Astrocyte of the spinal cord (primary cell): ENCODE data around the gene MT1E.

Experiments
- DNase-seq: peaks from one replicate; pipeline ENCODE4 v3.0.0; 2011; ENCODE audit warnings: low read depth, low spot score
- H3K4me3 ChIP-seq: 2 replicates; pipeline ENCODE4 v1.5.1; 2011; ENCODE audit warnings: low read depth, mild to moderate bottlenecking, low read length, moderate library complexity
- in situ Hi-C: cut with HindIII; loops from 2 replicates; pipeline ENCODE4 v1.10.0; 2017; ENCODE audit warnings: low sequenced_read_pairs
- TF ChIP-seq, protein P1 (sequence below): IDR thresholded peaks from 2 replicates; pipeline ENCODE4 v1.5.1; 2012; ENCODE audit warnings: low read depth, mild to moderate bottlenecking, low read length, inconsistent platforms

Gene MT1E

DNA sequence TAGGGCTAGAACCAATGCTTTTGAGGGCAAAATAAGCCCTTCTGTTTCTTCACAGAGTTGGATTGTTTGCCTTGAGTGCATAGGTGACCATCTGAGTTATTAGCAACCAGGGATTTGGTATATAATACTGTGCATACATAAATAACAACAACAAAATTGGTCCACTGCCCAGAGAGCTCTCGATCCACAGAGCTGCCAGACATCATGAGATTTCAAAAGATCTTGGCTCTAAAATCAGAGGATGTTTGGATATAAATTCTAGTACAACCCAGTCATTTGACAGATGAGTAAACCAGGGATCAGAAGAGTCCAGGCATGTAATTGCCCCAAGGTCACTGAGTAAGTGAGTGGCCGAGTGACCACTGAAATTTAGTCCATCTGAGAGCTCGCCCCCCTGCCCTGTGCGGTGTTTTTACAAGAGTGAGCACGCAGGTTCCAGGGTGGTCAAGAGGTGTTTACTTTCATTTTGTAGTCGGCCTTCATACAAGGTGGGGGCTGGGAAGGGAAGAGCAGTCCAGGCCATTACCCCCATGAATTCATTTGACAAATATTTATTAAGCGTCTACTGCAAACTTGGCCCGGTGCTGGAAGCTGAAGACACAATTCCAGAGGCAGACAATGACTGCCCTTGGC, 19.0 kb upstream of the MT1E start:
- TF ChIP-seq, protein P1, sequence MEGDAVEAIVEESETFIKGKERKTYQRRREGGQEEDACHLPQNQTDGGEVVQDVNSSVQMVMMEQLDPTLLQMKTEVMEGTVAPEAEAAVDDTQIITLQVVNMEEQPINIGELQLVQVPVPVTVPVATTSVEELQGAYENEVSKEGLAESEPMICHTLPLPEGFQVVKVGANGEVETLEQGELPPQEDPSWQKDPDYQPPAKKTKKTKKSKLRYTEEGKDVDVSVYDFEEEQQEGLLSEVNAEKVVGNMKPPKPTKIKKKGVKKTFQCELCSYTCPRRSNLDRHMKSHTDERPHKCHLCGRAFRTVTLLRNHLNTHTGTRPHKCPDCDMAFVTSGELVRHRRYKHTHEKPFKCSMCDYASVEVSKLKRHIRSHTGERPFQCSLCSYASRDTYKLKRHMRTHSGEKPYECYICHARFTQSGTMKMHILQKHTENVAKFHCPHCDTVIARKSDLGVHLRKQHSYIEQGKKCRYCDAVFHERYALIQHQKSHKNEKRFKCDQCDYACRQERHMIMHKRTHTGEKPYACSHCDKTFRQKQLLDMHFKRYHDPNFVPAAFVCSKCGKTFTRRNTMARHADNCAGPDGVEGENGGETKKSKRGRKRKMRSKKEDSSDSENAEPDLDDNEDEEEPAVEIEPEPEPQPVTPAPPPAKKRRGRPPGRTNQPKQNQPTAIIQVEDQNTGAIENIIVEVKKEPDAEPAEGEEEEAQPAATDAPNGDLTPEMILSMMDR: no peak
- in situ Hi-C loops: no loop called here
- peak; percentile 89 for DNase-seq
- peak overlapping the region; percentile 7 for H3K4me3 ChIP-seq

DNA sequence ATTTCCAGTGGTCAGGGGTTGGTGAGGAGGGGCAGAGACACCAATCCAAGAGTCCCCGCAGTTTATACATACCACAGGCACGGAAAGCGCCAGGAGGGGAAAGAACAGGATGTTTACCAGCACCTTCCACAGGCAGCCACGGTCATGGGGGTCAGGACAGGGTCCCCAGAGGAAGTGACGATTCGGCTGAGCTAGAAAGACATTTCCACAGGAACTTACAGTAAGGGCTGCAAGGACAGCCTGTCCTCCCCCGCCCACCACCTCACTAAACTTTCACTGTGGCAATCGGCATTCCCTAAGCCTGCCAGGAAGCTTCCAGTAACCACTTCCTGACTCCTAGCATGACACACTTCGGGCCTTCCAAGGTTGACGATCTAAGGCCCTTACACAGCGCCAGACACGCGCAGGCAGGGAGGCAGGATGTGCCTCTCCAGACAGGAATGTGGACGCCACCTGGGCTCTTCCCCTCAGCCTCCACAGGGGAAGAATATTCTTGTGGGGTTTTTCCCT, 18.4 kb upstream of the MT1E start:
- TF ChIP-seq, protein P1: no peak
- peak overlapping the region; percentile 7 for H3K4me3 ChIP-seq
- peak; percentile 97 for DNase-seq
- in situ Hi-C loops: no loop called here

DNA sequence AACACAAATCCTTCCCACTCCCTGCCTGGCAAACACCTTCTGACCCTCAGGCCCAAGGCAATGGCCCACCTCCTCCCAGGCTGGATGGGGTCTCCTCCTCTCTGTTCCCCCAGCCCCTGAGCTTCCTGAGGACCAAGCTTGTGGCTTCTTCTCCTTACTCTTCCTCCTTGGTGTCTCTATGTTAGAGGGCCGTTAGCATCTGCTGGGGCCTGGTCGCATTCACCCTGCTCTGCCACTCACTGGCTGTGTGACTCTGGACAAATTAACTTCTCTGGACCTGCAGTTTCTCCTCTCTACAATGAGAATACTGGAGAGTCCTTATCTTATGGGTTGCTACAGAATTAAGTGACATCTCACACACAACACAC, 17.9 kb upstream of the MT1E start:
- DNase-seq: no peak
- in situ Hi-C loops: no loop called here
- H3K4me3 ChIP-seq: peak overlapping the region; percentile 27
- TF ChIP-seq, protein P1: no peak

DNA sequence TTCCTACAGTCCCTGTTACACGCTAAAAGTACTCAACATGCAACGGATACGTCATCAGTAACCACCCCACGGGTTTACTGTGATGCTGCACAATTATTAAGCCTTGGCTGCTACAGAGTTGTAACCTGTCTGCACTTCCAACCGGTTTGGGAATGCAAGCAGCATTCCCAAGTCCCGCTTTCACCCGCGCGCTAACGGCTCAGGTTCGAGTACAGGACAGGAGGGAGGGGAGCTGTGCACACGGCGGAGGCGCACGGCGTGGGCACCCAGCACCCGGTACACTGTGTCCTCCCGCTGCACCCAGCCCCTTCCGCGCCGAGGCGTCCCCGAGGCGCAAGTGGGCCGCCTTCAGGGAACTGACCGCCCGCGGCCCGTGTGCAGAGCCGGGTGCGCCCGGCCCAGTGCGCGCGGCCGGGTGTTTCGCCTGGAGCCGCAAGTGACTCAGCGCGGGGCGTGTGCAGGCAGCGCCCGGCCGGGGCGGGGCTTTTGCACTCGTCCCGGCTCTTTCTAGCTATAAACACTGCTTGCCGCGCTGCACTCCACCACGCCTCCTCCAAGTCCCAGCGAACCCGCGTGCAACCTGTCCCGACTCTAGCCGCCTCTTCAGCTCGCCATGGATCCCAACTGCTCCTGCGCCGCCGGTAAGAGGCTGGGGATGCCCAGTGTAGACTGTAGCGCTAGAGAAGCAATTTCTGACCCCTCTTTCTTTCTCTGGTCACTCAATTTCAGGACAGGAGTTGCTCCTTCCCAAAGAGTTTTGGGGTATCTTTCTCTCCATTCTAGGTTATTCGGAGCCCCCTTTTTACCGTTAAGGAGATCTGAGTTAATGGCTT, 17.3 kb upstream of the MT1E start, which contains the start of gene MT2A:
TSS of gene MT2A (plus strand) at position 542 of the 833 bp plus-strand sequence. CDS start at position 614, 72 bp downstream.
- TF ChIP-seq, protein P1: no peak
- peak; percentile 99 for DNase-seq
- in situ Hi-C loops: no loop called here
- peak within 1 kb of the TSS; percentile 90 for H3K4me3 ChIP-seq

DNA sequence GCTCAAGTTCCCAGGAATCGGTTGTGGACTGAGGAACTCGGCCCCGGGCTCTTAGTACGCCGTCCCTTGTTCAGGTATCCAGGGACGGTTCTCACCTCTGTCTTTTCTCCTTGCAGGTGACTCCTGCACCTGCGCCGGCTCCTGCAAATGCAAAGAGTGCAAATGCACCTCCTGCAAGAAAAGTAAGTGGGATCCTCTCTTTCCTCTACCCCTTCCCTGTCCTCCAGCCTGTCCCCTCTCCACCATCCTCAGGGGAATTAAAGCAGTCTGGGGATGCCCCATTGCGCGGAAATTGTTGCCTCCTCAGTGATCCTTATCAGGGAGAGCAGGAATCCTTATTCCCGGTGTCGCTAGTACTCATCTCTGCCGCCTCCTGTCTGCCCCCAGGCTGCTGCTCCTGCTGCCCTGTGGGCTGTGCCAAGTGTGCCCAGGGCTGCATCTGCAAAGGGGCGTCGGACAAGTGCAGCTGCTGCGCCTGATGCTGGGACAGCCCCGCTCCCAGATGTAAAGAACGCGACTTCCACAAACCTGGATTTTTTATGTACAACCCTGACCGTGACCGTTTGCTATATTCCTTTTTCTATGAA, 16.6 kb upstream of the MT1E start:
- H3K4me3 ChIP-seq: peak overlapping the region; percentile 90
- TF ChIP-seq, protein P1: no peak
- in situ Hi-C loops: no loop called here
- DNase-seq: no peak

DNA sequence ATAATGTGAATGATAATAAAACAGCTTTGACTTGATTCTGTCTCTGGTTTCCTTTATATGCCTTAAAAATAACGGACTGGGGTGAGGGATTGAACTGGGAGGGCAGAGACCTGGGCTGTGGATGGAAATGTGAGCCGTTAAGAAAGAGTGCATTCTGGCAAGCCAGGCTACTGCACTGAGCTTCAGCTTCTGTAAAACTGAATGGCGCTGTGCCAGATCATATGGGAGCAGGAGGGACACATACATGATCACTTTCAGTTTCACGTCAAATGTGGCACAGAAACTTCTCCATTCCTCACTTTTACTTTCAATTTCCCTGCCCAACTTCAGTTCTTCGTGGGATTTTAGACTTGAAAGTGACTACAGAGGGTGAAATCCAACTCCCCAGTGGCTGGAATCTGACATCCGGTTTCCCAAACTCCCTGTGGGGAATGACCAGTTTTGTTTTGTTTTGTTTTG, 16.1 kb upstream of the MT1E start:
- H3K4me3 ChIP-seq: peak overlapping the region; percentile 90
- DNase-seq: peak; percentile 92
- TF ChIP-seq, protein P1: no peak
- in situ Hi-C loops: no loop called here
